ENCODE measurements around the gene HDLBP.

The HDLBP gene, protein sequence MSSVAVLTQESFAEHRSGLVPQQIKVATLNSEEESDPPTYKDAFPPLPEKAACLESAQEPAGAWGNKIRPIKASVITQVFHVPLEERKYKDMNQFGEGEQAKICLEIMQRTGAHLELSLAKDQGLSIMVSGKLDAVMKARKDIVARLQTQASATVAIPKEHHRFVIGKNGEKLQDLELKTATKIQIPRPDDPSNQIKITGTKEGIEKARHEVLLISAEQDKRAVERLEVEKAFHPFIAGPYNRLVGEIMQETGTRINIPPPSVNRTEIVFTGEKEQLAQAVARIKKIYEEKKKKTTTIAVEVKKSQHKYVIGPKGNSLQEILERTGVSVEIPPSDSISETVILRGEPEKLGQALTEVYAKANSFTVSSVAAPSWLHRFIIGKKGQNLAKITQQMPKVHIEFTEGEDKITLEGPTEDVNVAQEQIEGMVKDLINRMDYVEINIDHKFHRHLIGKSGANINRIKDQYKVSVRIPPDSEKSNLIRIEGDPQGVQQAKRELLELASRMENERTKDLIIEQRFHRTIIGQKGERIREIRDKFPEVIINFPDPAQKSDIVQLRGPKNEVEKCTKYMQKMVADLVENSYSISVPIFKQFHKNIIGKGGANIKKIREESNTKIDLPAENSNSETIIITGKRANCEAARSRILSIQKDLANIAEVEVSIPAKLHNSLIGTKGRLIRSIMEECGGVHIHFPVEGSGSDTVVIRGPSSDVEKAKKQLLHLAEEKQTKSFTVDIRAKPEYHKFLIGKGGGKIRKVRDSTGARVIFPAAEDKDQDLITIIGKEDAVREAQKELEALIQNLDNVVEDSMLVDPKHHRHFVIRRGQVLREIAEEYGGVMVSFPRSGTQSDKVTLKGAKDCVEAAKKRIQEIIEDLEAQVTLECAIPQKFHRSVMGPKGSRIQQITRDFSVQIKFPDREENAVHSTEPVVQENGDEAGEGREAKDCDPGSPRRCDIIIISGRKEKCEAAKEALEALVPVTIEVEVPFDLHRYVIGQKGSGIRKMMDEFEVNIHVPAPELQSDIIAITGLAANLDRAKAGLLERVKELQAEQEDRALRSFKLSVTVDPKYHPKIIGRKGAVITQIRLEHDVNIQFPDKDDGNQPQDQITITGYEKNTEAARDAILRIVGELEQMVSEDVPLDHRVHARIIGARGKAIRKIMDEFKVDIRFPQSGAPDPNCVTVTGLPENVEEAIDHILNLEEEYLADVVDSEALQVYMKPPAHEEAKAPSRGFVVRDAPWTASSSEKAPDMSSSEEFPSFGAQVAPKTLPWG (N-terminal part only)

DNA sequence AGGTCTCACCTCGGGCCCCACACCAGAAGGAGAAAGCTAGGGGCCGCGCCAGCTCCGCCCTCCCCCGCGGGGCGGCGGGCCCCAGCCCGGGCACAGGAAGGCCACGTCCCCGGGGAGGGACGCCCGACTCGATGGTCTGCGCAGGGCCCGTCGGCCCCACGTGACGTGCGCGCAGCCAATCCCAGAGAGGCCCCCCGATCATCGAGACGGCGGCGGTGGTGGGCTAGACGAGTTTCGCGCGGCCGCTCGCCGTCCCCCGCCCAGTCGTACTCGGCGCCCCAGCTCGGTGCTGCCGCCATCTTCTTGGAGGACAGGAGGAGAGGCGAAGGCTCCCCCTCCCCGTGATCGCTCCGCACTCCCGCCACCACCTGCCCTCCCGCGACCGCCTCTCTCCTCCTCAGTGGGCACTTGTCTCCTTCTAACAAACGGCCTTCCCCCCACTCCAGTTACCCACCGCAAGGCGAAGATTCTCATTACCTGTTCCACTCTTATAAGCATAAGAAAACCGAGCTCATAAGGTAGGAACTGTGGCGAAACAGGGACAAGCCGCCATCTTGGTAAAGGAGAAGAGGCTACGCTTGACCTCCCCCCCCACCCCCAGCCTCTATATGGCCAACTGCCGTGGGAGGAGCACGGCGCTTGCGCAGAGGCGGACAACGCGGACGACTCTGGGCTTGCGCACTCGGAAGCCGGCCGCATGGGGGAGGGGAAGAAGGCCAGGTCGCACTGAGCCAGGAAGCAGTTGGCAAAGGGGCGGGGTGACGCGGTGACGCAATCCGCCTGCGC is at the start of gene HDLBP:
Gene HDLBP (minus strand): TSS at position 580 of the 786 bp plus-strand sequence. CDS start 48,803 bp downstream, outside the sequence.
- peak; percentile 100 for DNase-seq

DNA sequence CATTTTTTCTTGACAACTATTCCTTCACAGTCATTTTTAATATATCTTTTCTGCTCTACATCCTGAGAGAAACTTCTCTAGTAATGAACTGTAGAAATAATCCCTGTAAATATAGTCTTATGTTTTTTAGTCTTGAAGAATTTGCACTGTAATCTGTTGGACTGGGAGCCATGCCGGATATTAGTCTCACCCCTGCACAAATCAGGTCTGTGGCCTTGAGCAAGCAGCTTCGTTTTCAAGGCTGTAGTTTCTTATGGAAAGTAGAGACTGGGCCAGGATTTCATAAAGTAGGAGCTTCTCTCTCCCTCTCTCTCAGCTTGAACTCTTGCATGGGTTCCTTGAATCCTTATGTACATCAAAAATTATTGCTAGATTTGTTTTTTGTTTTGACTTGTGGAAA is 49.3 kb upstream of the HDLBP start:
- no peak for DNase-seq

DNA sequence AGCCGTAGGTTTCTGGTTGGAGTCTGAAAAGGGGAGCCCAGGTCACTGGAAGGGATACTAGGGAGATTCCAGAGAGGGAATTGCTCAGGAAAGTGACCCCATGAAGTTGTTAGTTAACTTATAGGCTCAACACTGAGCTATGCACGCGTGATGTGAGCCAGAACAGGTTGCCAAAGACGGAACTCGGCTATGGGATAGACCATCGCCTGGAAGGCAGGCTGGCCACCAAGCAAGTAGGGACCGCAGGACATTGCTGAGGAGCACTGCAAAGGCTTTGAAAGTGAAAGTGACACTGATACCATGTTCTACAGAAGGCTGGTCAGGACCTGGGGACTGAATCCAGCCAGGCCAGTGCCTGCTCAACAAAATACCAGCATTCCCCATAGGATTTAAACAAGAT is 48.0 kb upstream of the HDLBP start:
- DNase-seq, result no peak

DNA sequence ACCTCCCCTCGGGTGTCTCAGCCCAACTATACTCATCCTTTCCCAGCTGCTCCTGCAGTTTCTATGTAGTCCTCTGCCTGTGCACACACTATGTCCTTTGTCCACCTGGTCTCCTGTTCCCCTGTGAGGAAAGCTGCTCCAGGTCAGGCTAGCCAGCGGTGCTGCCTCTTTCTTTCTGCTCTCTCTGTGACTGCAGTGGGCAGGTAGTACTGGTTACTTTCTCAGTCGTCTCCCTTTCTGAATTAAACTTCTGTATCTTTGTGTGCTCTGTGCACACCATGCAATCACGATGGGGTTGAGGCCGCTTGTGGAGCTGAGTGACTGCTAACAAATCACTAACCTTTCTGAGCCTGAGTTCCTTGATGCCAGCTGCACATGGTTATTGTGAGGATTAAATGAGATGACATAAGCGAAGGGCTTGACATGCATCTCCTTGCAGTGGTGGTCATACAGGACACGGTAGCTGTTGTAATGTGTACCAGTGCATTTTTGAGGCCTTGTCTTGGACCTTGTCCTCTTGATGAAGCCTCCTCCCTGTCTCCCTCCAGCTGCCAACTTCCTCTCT is 44.1 kb upstream of the HDLBP start:
- no peak for DNase-seq

DNA sequence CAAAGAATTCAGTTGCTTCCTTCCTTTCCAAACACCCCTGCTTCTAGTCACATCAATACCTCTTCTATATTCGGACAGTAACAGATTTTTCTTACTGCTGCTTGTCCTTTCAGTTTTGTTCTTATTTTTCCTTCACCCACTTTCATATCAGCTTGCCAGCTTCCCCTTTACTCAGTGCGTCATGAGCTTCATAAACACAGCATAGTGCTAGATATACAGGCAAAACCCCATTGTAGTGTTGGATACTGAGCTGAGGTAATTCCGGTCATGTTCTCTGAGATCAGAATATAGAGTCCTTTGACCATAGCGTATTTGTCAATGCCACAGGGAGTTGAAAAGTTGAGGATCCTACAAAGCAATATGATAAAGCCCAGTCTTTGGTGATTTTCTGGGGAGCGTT is 43.0 kb upstream of the HDLBP start:
- DNase-seq, result no peak

DNA sequence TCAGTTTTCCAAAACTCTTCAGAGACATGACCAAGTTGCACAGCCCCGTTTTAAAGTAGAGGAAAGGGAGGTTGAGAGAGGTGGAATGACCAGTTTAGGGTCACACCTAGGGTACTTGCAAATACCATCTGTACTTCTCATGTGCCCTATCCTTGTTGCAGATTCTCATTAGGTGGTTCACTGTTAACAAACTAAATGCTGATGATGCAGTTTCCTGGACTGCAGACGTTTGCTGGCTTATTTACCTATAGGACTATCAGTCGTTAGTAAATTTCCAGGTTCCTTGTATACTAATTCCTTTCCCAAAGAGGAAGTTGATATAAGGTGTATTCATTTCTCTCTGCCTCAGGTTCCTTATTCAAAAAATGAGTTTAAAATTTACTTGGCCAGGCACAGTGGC is 42.1 kb upstream of the HDLBP start:
- no peak for DNase-seq

DNA sequence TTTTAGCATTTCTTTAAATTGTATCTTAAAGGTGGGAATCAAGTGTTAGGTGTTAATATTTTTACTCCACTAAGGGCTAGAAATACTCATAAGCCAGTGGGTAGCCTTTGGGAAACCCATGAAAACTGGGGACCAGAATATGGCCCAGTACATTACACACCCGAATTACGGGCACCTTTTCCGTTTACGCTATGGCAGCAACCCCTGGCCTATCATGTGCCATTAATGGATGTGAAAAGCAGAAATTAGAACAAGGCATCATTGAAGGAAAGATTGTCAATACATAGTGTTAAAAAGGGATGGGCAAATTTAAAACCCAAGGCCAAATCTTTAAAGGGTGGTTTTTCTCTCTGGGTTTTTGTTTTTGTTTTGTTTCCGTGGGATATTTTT is 41.4 kb upstream of the HDLBP start:
- no peak for DNase-seq

DNA sequence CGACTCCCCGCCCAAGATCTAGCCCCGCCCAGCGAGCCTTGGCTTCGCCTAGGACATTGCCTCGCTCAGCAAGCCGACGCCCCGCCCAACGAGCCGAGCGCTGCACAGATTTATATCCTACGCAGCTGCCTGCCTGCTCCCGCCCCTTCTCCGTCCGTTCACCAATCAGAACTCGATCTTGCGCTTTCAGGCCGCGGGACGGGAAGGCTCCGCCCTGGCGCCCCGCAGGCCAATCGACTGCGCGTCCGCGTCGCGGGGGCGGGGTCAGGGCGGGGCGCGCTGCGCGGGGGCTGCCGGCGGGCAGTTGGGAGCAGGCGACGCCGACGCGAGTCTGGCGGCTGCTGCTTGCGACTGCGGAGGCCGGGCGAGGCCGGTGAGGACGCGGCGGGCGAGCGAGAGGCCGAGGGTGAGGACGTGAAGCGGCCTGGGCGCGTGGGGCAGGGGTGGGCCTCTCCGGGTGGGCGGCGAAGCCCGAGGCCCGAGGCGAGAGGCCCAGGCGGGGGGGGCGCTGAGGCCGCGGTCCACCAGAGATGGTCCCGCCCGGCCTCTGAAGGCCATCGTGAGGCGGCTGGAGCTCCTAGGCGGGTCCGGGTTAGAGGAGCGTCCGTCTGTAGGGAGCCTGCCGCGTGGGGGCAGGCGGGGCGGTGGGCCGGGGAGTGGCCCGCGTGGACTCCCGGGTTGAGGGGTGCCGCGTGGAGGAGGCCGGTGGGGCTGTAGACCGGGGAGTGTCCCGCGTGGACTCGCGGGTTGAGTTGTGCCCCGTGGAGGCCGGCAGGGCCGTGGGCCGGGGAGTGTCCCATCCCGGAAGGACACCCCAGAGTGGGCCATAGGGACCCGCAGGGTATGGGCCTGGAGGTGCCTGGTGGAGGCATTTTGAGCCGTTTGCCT is 40.8 kb upstream of the HDLBP start, which contains the start of gene FARP2:
Gene FARP2 (plus strand): TSS at position 303 of the 888 bp plus-strand sequence. CDS start 16,823 bp downstream, outside the sequence.
- DNase-seq, result peak; percentile 98

DNA sequence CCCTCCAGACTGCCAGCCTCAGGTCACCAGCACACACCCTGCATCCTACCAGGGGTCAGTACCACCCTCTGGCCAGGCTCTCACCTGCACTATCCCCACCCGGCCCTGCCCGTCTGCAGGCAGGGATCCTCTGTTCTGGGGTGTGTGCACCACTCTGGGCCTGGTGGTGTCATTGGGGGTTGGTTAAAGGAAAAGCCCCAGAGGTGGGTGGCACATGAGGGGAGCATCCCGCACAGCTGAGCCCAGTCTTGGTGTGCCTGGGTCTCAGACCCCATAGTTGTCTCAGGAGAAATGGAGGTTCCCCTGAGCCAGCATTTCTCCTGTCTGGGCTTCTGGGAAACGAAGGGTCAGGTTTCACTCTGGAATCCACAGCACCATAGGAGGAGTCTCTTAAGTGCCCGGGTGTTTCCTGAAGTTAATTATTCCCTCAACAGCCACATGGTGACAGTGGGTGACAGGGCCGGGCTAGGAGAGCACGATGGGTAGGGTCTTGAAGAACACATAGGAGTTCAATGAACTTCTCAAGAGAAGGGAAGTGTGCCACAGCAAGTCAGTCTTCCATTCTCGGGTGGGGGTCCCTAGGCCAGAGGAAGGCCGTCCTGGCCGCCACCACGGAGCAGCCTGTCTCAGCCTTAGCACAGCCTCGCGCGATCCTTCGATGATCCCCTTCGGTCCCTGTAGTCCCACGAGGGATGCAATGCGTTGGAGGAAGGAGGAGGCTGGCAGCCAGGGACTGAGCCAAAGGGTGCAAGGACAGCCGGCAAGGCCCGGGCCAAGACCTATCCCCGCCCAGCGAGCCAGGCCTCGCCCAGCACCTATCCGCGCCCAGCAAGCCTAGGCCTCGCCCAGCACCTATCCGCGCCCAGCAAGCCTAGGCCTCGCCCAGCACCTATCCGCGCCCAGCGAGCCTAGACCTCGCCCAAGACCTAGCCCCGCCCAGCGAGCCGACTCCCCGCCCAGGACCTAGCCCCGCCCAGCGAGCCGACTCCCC is 39.5 kb upstream of the HDLBP start:
- DNase-seq, result peak; percentile 85

DNA sequence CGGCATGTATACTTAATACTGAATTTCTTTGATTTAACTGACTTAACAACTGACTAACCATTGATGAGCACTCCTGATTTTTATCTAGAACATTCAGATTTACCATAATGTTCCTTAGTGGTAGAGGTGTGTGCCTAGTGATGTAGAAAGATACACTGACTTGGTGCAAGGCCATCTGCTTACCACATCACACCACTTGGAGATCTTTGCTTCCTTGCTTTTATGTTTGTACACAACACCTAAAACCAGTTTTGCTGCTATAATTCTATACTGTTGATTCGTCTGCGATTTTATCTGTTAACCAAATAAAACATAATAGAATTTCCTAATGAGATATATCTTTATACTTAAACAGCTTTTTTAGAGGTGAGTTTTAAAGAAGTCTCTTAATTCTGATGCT is 36.8 kb upstream of the HDLBP start:
- no peak for DNase-seq

DNA sequence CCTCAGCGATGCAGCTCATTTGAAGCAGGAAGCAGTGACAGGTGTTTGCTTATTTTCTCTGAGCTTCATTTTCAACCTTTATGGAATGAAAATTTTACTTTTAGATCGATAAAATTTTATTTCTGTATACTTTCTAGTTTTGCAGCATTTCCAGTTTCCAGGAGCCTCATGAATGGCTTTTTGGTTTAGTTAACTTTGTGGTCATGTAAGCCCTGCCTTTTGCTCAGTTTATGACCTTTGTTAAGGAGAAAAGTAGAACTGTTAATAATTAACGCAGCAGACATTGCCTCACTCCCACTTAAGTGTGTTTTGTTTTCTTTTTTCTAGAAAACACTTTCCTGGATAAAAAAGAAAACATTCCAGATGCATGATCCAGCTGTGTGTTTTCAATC is 36.2 kb upstream of the HDLBP start:
- DNase-seq, result no peak

DNA sequence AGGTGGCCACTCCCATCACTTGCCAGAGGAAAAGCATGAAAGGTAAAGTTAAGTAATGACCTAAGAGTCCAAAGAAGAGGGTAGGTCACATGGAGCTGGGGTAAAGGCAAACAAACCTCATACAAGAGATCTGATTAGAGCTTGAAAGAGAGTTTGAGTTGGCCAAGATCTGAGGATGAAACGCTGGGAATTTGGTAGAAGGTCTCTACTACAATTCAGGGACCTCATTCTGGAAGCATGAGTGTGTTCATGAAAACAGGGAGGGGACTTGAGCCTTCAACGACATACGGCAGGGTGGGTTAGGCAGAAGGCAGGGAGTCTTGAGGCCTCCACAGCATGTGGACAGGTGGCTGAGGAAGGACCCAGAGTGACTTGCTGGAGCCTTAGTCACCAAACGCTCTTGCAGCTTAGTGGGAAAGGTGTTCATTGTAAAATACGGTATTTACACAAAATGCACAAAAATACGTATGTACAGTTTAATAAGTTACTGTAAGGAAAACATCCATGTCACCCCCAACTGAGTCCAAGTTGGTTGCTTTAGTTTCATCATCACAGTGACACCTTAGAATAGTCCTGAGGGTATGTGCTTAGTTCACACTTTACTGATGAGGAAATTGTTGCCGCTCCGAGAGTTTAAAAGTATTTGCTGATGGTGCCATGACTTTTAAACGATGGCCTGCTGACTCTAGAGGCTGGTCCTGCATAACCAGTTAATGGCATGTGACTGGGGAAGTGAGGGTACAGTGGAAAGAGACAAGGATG is 35.6 kb upstream of the HDLBP start:
- DNase-seq, result no peak

DNA sequence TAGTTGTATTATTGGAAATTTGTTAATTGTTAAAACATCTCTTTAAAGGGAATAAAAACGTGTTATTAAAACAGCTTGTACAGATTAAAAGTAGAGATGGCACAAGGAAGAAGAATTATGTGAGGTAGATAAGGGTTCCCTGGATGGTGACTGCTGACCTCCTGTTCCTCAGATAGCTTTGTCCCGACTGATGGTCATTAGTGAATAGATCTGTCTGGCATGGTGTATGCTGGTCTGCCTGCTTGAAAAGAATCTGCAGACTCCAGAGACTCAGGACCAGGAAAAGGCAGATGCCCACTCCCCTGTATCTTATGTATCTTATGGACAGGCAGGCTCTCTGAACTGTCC is 35.0 kb upstream of the HDLBP start:
- DNase-seq, result no peak

DNA sequence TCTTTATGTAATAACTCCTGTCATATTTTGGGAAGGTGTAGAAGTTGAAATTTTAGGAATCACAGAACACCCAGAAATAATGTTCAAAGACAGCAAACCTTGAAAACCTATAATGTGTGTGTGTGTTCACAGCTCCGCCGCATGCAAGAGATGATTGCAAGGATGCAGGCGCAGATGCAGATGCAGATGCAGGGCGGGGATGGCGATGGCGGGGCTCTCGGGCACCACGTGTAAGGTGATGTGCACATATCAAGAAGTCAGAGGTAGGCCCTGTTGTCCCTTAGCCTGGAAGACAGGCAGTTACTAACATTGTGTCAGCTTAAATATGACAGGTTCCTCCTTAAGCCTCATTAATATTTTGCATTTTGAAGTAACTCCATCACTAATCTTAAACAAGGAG is 34.5 kb upstream of the HDLBP start:
- no peak for DNase-seq

DNA sequence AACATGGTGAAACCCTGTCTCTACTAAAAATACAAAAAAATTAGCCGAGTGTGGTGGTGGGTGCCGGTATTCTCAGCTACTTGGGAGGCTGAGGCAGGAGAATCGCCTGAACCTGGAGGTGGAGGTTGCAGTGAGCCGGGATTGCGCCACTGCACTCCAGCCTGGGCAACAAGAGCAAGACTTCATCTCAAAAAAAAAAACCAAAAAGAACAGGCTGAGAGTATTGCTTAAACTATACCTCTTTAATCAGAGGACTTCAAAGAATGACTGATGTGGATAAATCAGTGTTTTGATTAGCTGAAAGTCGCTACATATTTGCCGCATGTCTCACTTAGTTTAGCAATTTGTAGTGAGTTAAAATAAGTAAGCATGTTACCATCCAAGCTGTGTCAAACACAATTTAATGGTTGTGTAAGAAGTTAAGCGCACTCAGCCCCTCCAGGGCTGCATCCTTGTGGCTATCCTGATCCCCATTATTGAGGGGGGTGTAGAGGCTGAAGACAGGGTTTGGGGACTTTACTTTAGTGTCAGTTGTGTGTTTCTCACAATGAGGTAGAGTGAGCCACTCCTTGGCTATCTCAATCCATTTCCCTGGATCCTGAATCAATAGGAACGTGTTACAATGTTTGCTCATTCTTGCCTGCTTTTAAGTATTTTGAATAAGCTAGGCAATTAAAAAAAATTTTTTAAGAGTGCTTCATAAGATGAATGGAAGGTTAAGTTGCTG is 29.6 kb upstream of the HDLBP start:
- DNase-seq, result no peak

DNA sequence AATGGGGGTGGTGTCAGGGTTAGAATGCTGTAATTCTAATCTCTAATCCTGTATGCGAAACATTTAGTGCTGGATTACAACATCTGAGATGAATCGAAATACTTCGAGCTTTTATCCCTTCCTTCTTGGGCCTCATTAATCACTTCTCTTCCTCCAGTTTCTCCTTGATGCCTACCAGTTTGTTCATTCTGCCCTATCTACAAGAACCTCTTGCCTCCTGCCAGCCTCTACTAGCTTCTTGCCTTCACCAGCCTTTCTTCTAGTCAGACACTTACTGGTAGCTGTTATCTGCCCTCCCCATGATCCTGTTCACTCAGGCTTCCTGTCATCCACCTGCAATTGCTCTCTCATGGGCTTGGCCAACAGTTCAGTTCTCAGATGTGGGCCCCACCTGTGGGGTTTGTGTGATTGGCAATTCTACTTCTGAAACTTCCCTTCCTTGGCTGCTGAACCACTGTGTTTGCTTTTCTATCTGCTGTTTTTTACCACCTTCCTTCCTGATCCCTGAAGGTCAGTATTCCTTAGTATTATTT is 25.2 kb upstream of the HDLBP start:
- DNase-seq, result no peak

DNA sequence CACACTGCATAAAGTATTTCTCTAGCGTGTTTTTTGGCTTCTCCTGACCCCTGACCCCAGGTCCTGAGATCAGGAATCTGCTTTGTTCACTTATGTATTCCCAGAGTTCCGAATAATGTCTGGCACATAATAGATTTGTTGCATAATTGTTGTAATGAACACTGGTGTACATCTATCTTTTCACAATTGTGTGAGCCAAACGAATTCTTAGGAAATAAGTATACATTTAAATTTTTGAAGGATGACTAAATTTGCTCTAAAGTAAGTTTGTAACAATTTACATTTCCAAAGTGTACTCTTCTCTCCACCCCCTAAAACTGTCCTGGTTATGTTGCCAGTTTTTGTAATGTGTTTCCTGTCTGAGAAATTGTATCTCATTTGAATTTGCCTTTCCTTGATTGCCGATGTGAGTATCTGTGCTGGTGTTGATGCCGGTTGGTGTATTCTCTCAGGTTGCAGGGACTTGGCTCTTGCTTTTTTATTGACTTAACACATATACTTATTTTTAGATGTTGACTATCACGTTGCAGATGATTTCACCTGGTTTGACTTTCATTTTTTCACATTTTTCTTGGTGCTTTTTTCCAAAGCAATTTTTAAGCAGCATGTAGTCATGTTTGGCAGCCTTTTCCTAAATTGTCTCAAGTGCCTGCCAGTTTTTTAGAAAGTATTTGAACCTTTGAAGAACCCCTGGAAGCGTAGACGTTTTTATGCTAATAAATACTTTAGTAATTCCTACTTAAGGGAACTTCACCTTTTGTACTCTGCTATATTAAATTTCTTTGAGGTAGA is 24.6 kb upstream of the HDLBP start:
- no peak for DNase-seq
